H9 (cell line): Measurements from ENCODE around the gene MPC1. TPM values are rescaled to one million over a fixed set of nuclear protein-coding genes. Genes with fewer than 3 reads are reported as not detected.

Source experiments
- DNase-seq: peaks from one replicate; pipeline ENCODE4 v3.0.0-alpha.2; 2017
- H2AFZ ChIP-seq: one replicate; pipeline ENCODE4 v1.6.1; 2013; ENCODE audit warnings: mild to moderate bottlenecking, low read length, control low read depth, moderate library complexity
- H2AK5ac ChIP-seq: 2 replicates; pipeline ENCODE4 v1.6.1; 2013; ENCODE audit warnings: low read length, control low read depth, mixed read lengths; ENCODE audit not compliant: insufficient read length
- H2BK120ac ChIP-seq: one replicate; pipeline ENCODE4 v1.6.1; 2013; ENCODE audit warnings: low read depth, mild to moderate bottlenecking, low read length, control low read depth, inconsistent platforms; ENCODE audit not compliant: poor library complexity, severe bottlenecking
- H2BK12ac ChIP-seq: 2 replicates; pipeline ENCODE4 v1.6.1; 2013; ENCODE audit warnings: low read length, control low read depth, mixed read lengths, low read depth; ENCODE audit not compliant: insufficient read length
- H2BK15ac ChIP-seq: 2 replicates; pipeline ENCODE4 v1.6.1; 2013; ENCODE audit warnings: low read depth, low read length, control low read depth
- H2BK20ac ChIP-seq: one replicate; pipeline ENCODE4 v1.6.1; 2013; ENCODE audit warnings: low read depth, mild to moderate bottlenecking, low read length, control low read depth, inconsistent platforms; ENCODE audit not compliant: poor library complexity, severe bottlenecking
- H2BK5ac ChIP-seq: 2 replicates; pipeline ENCODE4 v1.6.1; 2013; ENCODE audit warnings: low read length, control low read depth, mixed read lengths; ENCODE audit not compliant: insufficient read length
- H3K14ac ChIP-seq: 2 replicates; pipeline ENCODE4 v1.6.1; 2013; ENCODE audit warnings: low read length, control low read depth; ENCODE audit not compliant: insufficient read depth
- H3K18ac ChIP-seq: 2 replicates; pipeline ENCODE4 v1.6.1; 2013; ENCODE audit warnings: low read depth, mild to moderate bottlenecking, mixed read lengths, low read length, control low read depth; ENCODE audit not compliant: insufficient read length
- H3K23ac ChIP-seq: 2 replicates; pipeline ENCODE4 v1.6.1; 2013; ENCODE audit warnings: low read length, control low read depth, mixed read lengths, low read depth; ENCODE audit not compliant: insufficient read length
- H3K23me2 ChIP-seq: 2 replicates; pipeline ENCODE4 v1.6.1; 2013; ENCODE audit warnings: low read depth, mild to moderate bottlenecking, mixed read lengths, low read length, control low read depth; ENCODE audit not compliant: insufficient read length, poor library complexity, severe bottlenecking
- H3K27ac ChIP-seq: 2 replicates; pipeline ENCODE4 v1.5.1; 2013; ENCODE audit warnings: low read length, control low read depth, mixed read lengths, low read depth; ENCODE audit not compliant: insufficient read length
- H3K27me3 ChIP-seq: 2 replicates; pipeline ENCODE4 v1.6.1; 2013; ENCODE audit warnings: low read length, control low read depth, inconsistent platforms; ENCODE audit not compliant: insufficient read depth
- H3K4ac ChIP-seq: 2 replicates; pipeline ENCODE4 v1.6.1; 2013; ENCODE audit warnings: low read depth, mild to moderate bottlenecking, control low read depth, inconsistent platforms, low read length, moderate library complexity
- H3K4me1 ChIP-seq: 2 replicates; pipeline ENCODE4 v1.6.1; 2013; ENCODE audit warnings: low read length, control low read depth, inconsistent platforms; ENCODE audit not compliant: insufficient read depth
- H3K4me2 ChIP-seq: 2 replicates; pipeline ENCODE4 v1.6.1; 2013; ENCODE audit warnings: low read length, control low read depth, mixed read lengths; ENCODE audit not compliant: insufficient read length, insufficient read depth
- H3K56ac ChIP-seq: 2 replicates; pipeline ENCODE4 v1.6.1; 2013; ENCODE audit warnings: low read depth, mild to moderate bottlenecking, mixed read lengths, low read length, control low read depth; ENCODE audit not compliant: insufficient read length
- H3K79me1 ChIP-seq: 2 replicates; pipeline ENCODE4 v1.6.1; 2013; ENCODE audit warnings: low read depth, mild to moderate bottlenecking, moderate library complexity, low read length, control low read depth, inconsistent platforms; ENCODE audit not compliant: insufficient read depth, poor library complexity, severe bottlenecking
- H3K79me2 ChIP-seq: 2 replicates; pipeline ENCODE4 v1.6.1; 2013; ENCODE audit warnings: low read length, control low read depth, inconsistent platforms; ENCODE audit not compliant: insufficient read depth
- H3K9ac ChIP-seq: 2 replicates; pipeline ENCODE4 v1.6.1; 2013; ENCODE audit warnings: low read length, control low read depth, mixed read lengths; ENCODE audit not compliant: insufficient read length; ENCODE audit errors: extremely low read depth
- H3K9me3 ChIP-seq: one replicate; pipeline ENCODE4 v1.6.1; 2013; ENCODE audit warnings: low read depth, low read length, inconsistent platforms; ENCODE audit not compliant: control insufficient read depth
- H3T11ph ChIP-seq: one replicate; pipeline ENCODE4 v1.6.1; 2013; ENCODE audit warnings: mild to moderate bottlenecking, low read length, control low read depth, inconsistent platforms
- H4K20me1 ChIP-seq: one replicate; pipeline ENCODE4 v1.6.1; 2013; ENCODE audit not compliant: control insufficient read depth, insufficient read length, insufficient read depth
- H4K5ac ChIP-seq: 2 replicates; pipeline ENCODE4 v1.6.1; 2013; ENCODE audit warnings: low read depth, mild to moderate bottlenecking, mixed read lengths, low read length, control low read depth; ENCODE audit not compliant: insufficient read length
- H4K8ac ChIP-seq: replicated peaks from 2 replicates; pipeline ENCODE4 v1.6.1; 2013; ENCODE audit warnings: low read length, control low read depth, mixed read lengths, low read depth; ENCODE audit not compliant: insufficient read length
- H4K91ac ChIP-seq: 2 replicates; pipeline ENCODE4 v1.6.1; 2013; ENCODE audit warnings: low read depth, mild to moderate bottlenecking, moderate library complexity, mixed read lengths, low read length, control low read depth; ENCODE audit not compliant: insufficient read length
- H3K27ac Mint-ChIP-seq, 3 experiments: 2 replicates in 2 of 3; 3 replicates in 1 of 3; pipeline ENCODE4 v1.8.0; 2020 to 2021; ENCODE audit warnings: mixed read lengths in 3 of 3, mild to moderate bottlenecking in 1 of 3, moderate library complexity in 1 of 3
- H3K27me3 Mint-ChIP-seq: 2 replicates; pipeline ENCODE4 v1.8.0; 2021; ENCODE audit warnings: low read depth, mild to moderate bottlenecking, moderate library complexity, mixed read lengths
- H3K36me3 Mint-ChIP-seq, 3 experiments: 2 replicates in 2 of 3; 3 replicates in 1 of 3; pipeline ENCODE4 v1.8.0; 2020 to 2021; ENCODE audit warnings: low read depth in 3 of 3, mixed read lengths in 3 of 3; ENCODE audit not compliant: insufficient read depth in 1 of 3
- H3K4me1 Mint-ChIP-seq, 2 experiments: 2 replicates each; pipeline ENCODE4 v1.8.0; 2020; ENCODE audit warnings: mixed read lengths in 2 of 2
- H3K4me3 Mint-ChIP-seq, 2 experiments: 2 replicates in 1 of 2; 3 replicates in 1 of 2; pipeline ENCODE4 v1.8.0; 2020 to 2021; ENCODE audit warnings: mild to moderate bottlenecking in 2 of 2, mixed read lengths in 2 of 2, moderate library complexity in 1 of 2
- H3K9me3 Mint-ChIP-seq, 2 experiments: 2 replicates in 1 of 2; 3 replicates in 1 of 2; pipeline ENCODE4 v1.8.0; 2020; ENCODE audit warnings: mild to moderate bottlenecking in 2 of 2, mixed read lengths in 2 of 2, moderate library complexity in 1 of 2
- WGBS: extraction: QIAGEN DNeasy Blood & Tissue Kit; methylation state at CpG from one replicate; pipeline ENCODE4 v1.1.7; 2013; ENCODE audit warnings: missing lambda C conversion rate, low lambda C conversion rate, mixed read lengths; ENCODE audit not compliant: insufficient read length; ENCODE audit errors: extremely low coverage; 5-methylcytosine and 5-hydroxymethylcytosine counted together
- total RNA-seq: library from RNA; stranded (reverse); gene quantifications from 2 replicates; pipeline ENCODE4 v1.2.1, GENCODE V29; 2021
- TF ChIP-seq, protein P1 (sequence below): fragments of 200-600 bp; sonication (generic); conservative IDR thresholded peaks from 3 replicates; pipeline ENCODE4 v1.8.0; 2021; ENCODE audit warnings: antibody characterized with exemption, mild to moderate bottlenecking

MPC1 gene
- total RNA-seq, 1 experiment from 2014 or later = 10.0 TPM

DNA sequence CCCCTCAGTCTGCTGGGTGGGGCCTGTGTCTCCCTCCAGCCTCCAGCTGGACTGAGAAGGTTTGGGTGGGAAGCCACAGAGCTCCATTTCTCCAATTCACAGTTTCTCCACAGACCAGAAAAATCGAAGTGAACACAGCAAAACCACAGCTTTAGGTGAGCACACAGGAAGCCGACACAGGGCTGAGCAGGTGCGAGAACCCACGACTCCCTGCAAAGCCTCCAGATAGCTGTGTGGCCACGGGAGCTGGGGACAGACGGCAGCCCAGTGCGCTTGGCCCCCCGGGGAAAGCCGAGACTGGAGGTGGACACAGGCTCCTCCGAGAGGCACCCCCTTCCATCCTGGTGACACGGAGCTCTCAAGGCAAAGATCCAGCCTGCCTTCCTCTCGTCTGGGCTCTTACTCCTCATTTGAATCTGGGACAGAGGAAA lies 29.0 kb upstream of the MPC1 start:
- H2BK120ac ChIP-seq = no peak overlapping the region
- WGBS = no CpG with 5 or more reads among the region's 12 CpGs
- H4K20me1 ChIP-seq = peaks cover 3% of the 10 kb centered on the region
- Mint-ChIP-seq H3K9me3 (peaks cover 11% of the 10 kb centered on the region in 2 experiments; a peak in 4 of 5 replicates), H3K4me1 (peaks cover 8 to 16% of the 10 kb centered on the region in 2 experiments), H3K27me3 (no peaks in the 10 kb centered on the region; the same call in 1 of the 2 replicates), H3K36me3 (peaks cover 16 to 21% (median 16%) of the 10 kb centered on the region in 3 experiments), H3K27ac (no peak overlapping the region), H3K4me3 (no peak overlapping the region)
- H3T11ph ChIP-seq = no peak overlapping the region
- no peak overlapping the region for H3K4me2 ChIP-seq
- no peak overlapping the region for H2BK5ac ChIP-seq
- no peak overlapping the region for H2BK15ac ChIP-seq
- H3K23ac ChIP-seq = no peak overlapping the region
- H4K5ac ChIP-seq = no peak overlapping the region
- H3K18ac ChIP-seq = no peak overlapping the region
- H3K27me3 ChIP-seq = no peaks in the 10 kb centered on the region
- no peak overlapping the region for H2BK20ac ChIP-seq
- no peak overlapping the region for H2AK5ac ChIP-seq
- H3K9ac ChIP-seq = no peak overlapping the region
- no peak for DNase-seq
- H2BK12ac ChIP-seq = no peak overlapping the region
- TF ChIP-seq, protein P1, sequence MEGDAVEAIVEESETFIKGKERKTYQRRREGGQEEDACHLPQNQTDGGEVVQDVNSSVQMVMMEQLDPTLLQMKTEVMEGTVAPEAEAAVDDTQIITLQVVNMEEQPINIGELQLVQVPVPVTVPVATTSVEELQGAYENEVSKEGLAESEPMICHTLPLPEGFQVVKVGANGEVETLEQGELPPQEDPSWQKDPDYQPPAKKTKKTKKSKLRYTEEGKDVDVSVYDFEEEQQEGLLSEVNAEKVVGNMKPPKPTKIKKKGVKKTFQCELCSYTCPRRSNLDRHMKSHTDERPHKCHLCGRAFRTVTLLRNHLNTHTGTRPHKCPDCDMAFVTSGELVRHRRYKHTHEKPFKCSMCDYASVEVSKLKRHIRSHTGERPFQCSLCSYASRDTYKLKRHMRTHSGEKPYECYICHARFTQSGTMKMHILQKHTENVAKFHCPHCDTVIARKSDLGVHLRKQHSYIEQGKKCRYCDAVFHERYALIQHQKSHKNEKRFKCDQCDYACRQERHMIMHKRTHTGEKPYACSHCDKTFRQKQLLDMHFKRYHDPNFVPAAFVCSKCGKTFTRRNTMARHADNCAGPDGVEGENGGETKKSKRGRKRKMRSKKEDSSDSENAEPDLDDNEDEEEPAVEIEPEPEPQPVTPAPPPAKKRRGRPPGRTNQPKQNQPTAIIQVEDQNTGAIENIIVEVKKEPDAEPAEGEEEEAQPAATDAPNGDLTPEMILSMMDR = no peak
- H3K4me1 ChIP-seq = 0 out of 2 replicates have a peak, but pooled peaks cover 5% of the 10 kb centered on the region
- no peaks in the 10 kb centered on the region for H3K9me3 ChIP-seq
- H3K27ac ChIP-seq = no peak overlapping the region
- H2AFZ ChIP-seq = no peak overlapping the region
- no peak overlapping the region for H4K8ac ChIP-seq
- H3K56ac ChIP-seq = no peak overlapping the region
- peaks cover 5% of the 10 kb centered on the region for H3K23me2 ChIP-seq
- no peak overlapping the region; the same call in 1 of the 2 replicates for H3K14ac ChIP-seq
- H4K91ac ChIP-seq = no peak overlapping the region
- H3K79me2 ChIP-seq = no peaks in the 10 kb centered on the region
- no peaks in the 10 kb centered on the region for H3K79me1 ChIP-seq
- H3K4ac ChIP-seq = no peak overlapping the region
